Peyer's patch (tissue), 4 donors: Measurements from ENCODE around the gene WARS2.

Source experiments
- POLR2A ChIP-seq, 2 donors: fragments of 450-650 bp; IDR thresholded peaks; one replicate each; pipeline ENCODE4 v1.5.1; 2017; ENCODE audit warnings: antibody characterized with exemption in 2 of 2, mild to moderate bottlenecking in 2 of 2, moderate library complexity in 2 of 2
- TF ChIP-seq, protein P1 (sequence below), 6 experiments: fragments of 450-650 bp in 4 of 6; fragments of 200-600 bp in 2 of 6; sonication (generic) in 1 of 6; IDR thresholded peaks; one replicate each; pipeline ENCODE4 v1.5.1; 2017 to 2019; ENCODE audit warnings: antibody characterized with exemption in 6 of 6, mild to moderate bottlenecking in 3 of 6, moderate library complexity in 1 of 6

DNA sequence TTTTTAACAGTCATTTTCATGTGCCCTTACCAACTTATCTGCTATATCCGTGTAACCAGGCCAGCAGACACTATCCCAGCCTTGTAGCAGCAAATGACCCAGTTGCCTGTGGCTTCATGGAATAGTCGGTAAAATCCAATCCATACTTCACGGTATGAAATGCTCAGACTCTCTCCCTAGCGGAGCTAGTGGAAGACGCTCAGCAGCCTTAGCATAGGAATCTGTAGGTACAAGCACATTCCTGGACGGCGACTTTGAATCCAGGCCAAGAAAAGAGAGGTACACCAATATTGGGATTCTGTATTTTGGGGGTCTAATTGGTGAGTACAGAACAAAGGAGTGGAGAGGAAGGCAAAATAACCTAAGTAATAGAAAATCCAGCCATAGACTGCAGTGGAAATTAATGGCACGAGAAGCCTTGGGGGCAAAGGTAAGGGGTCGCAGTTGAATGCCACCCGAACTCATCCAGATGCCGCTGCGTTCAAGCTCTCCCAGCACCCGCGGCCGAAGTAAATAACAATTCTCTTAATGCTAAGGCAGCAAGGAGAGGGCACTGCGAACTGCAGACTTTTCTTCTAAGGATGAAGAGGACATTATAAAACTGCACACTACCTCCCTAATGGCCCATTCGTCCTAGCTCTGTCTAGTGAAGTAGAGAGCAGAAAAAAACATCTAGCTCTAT is 134.6 kb downstream of the WARS2 start:
- TF ChIP-seq, protein P1, sequence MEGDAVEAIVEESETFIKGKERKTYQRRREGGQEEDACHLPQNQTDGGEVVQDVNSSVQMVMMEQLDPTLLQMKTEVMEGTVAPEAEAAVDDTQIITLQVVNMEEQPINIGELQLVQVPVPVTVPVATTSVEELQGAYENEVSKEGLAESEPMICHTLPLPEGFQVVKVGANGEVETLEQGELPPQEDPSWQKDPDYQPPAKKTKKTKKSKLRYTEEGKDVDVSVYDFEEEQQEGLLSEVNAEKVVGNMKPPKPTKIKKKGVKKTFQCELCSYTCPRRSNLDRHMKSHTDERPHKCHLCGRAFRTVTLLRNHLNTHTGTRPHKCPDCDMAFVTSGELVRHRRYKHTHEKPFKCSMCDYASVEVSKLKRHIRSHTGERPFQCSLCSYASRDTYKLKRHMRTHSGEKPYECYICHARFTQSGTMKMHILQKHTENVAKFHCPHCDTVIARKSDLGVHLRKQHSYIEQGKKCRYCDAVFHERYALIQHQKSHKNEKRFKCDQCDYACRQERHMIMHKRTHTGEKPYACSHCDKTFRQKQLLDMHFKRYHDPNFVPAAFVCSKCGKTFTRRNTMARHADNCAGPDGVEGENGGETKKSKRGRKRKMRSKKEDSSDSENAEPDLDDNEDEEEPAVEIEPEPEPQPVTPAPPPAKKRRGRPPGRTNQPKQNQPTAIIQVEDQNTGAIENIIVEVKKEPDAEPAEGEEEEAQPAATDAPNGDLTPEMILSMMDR (IDR thresholded peaks at IDR 0.05): no peak
- no peak for TF ChIP-seq POLR2A (IDR thresholded peaks at IDR 0.05)
